ENCODE measurements around the gene SRPK2.
A peak's percentile ranks its signal among the peaks of the same experiment; 100 is the strongest.

- TF ChIP-seq CTCF (IDR thresholded peaks at IDR 0.05) (peak; percentile 81), SIN3A (IDR thresholded peaks at IDR 0.05; ENCODE audit: borderline replicate concordance, insufficient read depth, low read depth, low read length) (no peak), REST (IDR thresholded peaks at IDR 0.05; ENCODE audit: insufficient read depth in 1 of 2, low read depth in 2 of 2, low read length in 1 of 2) (no peak)
Observed at GRCh38 chr7:105429746-105430612, 41.3 kb upstream of the SRPK2 start.
